ENCODE measurements around the gene IGSF5. TPM values are rescaled to one million over a fixed set of nuclear protein-coding genes. Genes with fewer than 3 reads are reported as not detected.
"Not testable (repeated sequence)": the region's sequence is repeated elsewhere in the genome, so short reads cannot be mapped to it uniquely, and the experiment has no call there.

IGSF5 gene
- total and polyA plus RNA-seq, 9 of the 15 experiments (the other 6 are each of a cell fraction or from before 2014, with no cell fraction given) = not detected

GRCh38 chr21:39738566-39738965 is 6.4 kb upstream of the IGSF5 start (continued):
- TF ChIP-seq, protein P1, sequence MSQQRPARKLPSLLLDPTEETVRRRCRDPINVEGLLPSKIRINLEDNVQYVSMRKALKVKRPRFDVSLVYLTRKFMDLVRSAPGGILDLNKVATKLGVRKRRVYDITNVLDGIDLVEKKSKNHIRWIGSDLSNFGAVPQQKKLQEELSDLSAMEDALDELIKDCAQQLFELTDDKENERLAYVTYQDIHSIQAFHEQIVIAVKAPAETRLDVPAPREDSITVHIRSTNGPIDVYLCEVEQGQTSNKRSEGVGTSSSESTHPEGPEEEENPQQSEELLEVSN (IDR thresholded peaks at IDR 0.05; ENCODE audit: borderline replicate concordance in 1 of 2, extremely low read depth in 1 of 2, insufficient read depth in 1 of 2, insufficient read length in 1 of 2, low read depth in 1 of 2, low read length in 1 of 2, poor library complexity in 1 of 2, severe bottlenecking in 1 of 2) = no peak
- TF ChIP-seq HSF4 (CRISPR knock-in tag; IDR thresholded peaks at IDR 0.05; ENCODE audit: borderline replicate concordance) (no peak), ZBTB2 (IDR thresholded peaks at IDR 0.05) (no peak), SP2 (IDR thresholded peaks at IDR 0.05; ENCODE audit: extremely low read depth, low read depth, low read length, poor library complexity, severe bottlenecking) (no peak)

DNA sequence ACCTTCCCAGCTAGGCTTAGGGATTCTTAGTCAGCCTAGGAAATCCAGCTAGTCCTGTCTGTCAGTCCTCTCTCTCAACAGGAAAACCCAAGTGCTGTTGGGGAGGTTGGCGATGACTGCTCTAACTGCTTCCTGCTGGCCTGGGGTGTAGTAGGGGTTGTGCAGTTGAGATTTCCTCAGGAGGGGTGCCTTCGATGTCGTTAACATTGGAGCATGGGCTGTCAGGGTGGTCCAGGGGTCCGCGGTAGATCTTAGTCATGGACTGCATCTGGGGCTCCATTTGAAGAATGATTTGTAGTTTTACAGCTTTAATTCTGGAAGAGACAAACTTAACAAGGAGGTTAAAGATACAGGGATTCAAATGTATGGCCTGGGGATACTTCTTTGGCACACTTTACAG is 5.5 kb upstream of the IGSF5 start:
- H3K27me3 ChIP-seq (ENCODE audit: control insufficient read depth in 2 of 2, insufficient read depth in 2 of 2, low read length in 2 of 2); H3K4me3 ChIP-seq; H3K36me3 ChIP-seq (ENCODE audit: control insufficient read depth, insufficient read depth, low read length); H3K9me1 ChIP-seq (ENCODE audit: control insufficient read depth, insufficient read depth, low read length); ATAC-seq; H3K4me1 ChIP-seq (replicated peaks in 1 of 2; ENCODE audit: control insufficient read depth in 2 of 2, insufficient read depth in 2 of 2, low read length in 2 of 2); BruUV-seq (replicated peaks); H3K9me3 ChIP-seq (replicated peaks; ENCODE audit: control insufficient read depth, insufficient read depth, low read depth, low read length); CTCF ChIA-PET (ENCODE audit: low intra/inter-chr PET ratio); H3K4me2 ChIP-seq (ENCODE audit: insufficient read depth, low read length); H2AFZ ChIP-seq (ENCODE audit: low read depth, low read length); POLR2A ChIA-PET; DNase-seq (ENCODE audit: extremely low read depth in 1 of 4, low spot score in 3 of 4); H3K27ac ChIP-seq (ENCODE audit: extremely low read depth, low read depth, low read length); FAIRE-seq; intact Hi-C loops (cut with micrococcal nuclease); in situ Hi-C loops (cut with MboI); H4K20me1 ChIP-seq (replicated peaks; ENCODE audit: control insufficient read depth, insufficient read depth, low read length); H3K9ac ChIP-seq (ENCODE audit: insufficient read depth in 1 of 2, low read depth in 2 of 2, low read length in 2 of 2); H3K79me2 ChIP-seq (ENCODE audit: control insufficient read depth, insufficient read depth, low read length): not testable (repeated sequence)
- WGBS (ENCODE audit: insufficient coverage, low coverage, missing lambda C conversion rate) = 1% methylated on average over 5 of the region's 5 CpGs

- CTCF ChIA-PET (ENCODE audit: low intra/inter-chr PET ratio); H2AFZ ChIP-seq (ENCODE audit: low read depth, low read length); FAIRE-seq; intact Hi-C loops (cut with micrococcal nuclease); H3K9ac ChIP-seq (ENCODE audit: insufficient read depth in 1 of 2, low read depth in 2 of 2, low read length in 2 of 2); in situ Hi-C loops (cut with MboI); H3K4me3 ChIP-seq; H3K79me2 ChIP-seq (ENCODE audit: control insufficient read depth, insufficient read depth, low read length); H3K27me3 ChIP-seq (ENCODE audit: control insufficient read depth in 2 of 2, insufficient read depth in 2 of 2, low read length in 2 of 2); H4K20me1 ChIP-seq (replicated peaks; ENCODE audit: control insufficient read depth, insufficient read depth, low read length); H3K9me3 ChIP-seq (replicated peaks; ENCODE audit: control insufficient read depth, insufficient read depth, low read depth, low read length); H3K27ac ChIP-seq (ENCODE audit: extremely low read depth, low read depth, low read length); H3K36me3 ChIP-seq (ENCODE audit: control insufficient read depth, insufficient read depth, low read length); ATAC-seq; H3K4me2 ChIP-seq (ENCODE audit: insufficient read depth, low read length); BruUV-seq (replicated peaks); H3K9me1 ChIP-seq (ENCODE audit: control insufficient read depth, insufficient read depth, low read length); DNase-seq (ENCODE audit: extremely low read depth in 1 of 4, low spot score in 3 of 4); H3K4me1 ChIP-seq (replicated peaks in 1 of 2; ENCODE audit: control insufficient read depth in 2 of 2, insufficient read depth in 2 of 2, low read length in 2 of 2); POLR2A ChIA-PET: not testable (repeated sequence)
- 0% methylated on average over 4 of the region's 4 CpGs for WGBS (ENCODE audit: insufficient coverage, low coverage, missing lambda C conversion rate)
Observed at GRCh38 chr21:39742561-39742960, 2.4 kb upstream of the IGSF5 start.
